HG03558 (cell line): ENCODE data around the gene ZNF581.

Source experiments
- ATAC-seq: cut with Tn5 transposase; IDR thresholded peaks from one replicate; pipeline ENCODE4 v1.9.1; 2021; ENCODE audit warnings: moderate number of reproducible peaks; ENCODE audit not compliant: unreplicated experiment; ENCODE audit errors: extremely low read depth

ZNF581 gene

DNA sequence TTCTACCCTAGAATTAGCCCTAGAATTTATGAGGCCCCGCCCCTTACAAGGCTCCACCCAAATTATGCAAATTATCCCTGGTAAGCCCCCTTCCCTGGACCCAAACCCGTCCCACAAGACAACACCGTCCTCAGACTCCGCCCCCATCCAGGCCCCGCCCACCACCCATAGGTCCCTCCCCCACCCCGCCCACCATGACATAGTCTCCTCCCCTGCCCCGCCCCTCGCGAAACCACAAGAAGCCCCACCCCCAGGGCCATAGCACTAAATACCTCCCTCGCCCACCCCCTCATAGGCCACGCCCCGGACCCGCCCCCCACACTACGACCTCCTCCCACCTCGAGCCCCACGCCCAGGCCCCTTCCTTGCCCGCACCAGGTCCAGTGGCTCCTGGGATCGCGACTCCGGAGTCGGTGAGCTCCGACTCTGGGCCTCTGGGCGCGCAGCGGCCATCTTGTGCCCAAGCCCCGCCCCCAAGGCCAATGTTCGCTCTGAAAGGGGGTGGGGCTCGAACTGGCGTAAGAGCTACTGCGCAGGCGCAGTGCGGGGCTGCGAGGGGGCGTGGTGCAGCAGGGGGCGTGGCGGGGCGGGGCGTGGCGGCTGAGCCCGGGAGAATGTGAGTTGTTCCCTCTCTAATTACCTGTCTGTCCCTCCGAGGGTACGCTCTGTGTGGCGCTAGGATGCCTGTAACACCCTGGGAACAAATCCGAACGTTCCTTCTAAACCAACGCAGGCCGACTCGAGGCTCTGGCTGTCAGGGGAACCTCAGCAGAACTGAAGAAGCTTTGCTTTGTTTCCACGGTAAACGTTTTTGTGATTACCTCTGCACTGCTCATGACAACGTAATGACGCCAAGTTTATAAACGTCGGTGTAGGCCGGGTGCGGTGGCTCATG, 19.1 kb upstream of the ZNF581 start, which contains the start of gene ZNF784:
ZNF784 (minus strand) TSS at position 458 of the 895 bp plus-strand sequence; CDS start at position 453, 5 bp downstream.
- no peak for ATAC-seq

DNA sequence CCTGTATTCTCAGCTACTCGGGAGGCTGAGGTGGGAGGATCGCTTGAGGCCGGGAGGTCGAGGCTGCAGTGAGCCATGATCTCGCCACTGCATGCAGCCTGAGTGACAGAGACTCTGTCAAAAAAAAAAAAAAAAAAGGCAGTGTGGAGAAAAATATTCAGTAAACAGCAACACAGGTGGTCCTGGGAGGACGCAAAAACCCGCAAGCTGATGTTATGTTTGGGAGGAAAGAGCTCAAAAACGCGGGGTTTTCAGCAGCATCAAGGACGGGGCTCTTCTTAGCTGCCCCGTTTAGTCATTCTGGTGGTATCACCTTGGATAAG, 18.5 kb upstream of the ZNF581 start:
- no peak for ATAC-seq

- no peak for ATAC-seq
Observed at GRCh38 chr19:55626350-55626749, 17.1 kb upstream of the ZNF581 start.

DNA sequence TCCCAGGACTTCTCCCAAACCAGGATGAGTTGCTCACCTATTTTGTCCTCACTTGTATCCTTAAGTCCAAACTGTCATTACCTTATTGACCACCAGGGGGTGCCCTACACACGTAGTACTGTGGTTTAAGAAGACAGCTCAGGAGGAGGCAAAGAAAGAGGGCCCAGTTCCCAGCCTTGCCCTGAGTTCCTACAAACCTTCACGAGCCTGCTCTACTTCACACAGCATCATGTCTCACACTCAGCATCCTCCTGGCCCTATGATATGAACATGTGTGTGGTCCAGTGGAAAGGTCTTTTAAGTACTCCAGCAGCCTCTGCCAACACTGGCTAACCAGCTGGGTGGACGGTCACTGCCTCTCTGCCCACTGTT, 11.0 kb upstream of the ZNF581 start:
- ATAC-seq, result no peak

GRCh38 chr19:55633861-55634260, 9.6 kb upstream of the ZNF581 start:
- ATAC-seq, result no peak

DNA sequence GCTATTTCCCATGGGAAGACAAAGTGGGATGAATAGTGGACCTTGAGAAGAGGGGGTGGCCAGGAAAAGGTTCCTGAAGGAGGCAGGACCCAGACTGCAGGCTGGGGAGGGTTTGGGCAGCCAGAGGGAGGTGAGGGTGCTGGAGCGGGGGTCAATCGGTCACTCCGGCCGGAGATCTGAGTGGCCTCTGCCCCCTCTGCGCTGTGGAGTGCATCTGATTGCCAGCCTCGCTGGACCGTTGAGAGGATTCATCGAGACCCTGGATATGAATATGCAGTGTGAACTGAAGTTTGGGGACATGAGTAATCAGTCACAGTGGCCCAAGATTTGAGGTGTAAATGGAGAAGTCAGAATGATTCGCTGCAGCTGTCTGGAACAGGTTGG, 8.1 kb upstream of the ZNF581 start:
- ATAC-seq, result no peak

GRCh38 chr19:55635856-55636440, 7.5 kb upstream of the ZNF581 start:
- no peak for ATAC-seq

DNA sequence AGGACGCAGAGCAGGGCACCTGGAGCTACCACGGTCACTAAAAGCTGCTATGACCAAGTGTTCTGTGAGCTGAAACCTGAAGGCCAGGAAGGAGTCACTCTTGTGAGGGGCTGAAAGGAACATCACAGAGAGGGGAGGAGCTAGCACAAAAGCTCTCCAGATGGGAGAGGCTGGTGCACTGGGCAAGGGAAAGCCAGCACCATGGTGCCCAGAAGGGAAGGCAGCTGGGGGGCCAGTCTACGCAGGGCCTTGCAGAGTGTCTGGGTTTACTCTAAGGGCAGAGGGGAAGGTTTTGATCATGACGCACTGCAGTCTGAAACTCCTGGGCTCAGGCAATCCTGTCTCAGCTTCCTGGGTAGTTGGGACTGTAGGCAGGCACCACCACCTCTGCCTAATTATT, 6.7 kb upstream of the ZNF581 start:
- ATAC-seq, result no peak

DNA sequence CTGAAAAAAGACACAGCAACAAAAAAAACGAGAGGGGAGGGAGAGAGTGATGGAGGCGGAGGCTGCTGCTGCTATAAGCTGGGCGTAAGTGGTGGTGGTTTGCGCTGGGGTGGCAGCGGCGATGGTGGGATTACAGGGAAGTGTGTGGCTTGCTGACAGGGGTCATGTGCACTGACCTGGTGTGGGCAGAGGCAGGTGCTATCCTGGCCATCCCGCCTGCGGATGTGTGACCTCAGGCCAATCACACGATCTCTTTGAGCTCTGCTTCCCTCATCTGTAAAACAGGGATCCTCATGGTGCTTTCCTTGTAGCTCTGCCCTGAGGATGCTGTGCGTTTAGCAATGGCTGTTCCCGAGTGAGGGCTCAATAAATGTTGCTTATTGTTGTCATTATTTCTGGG, 5.9 kb upstream of the ZNF581 start:
- no peak for ATAC-seq

DNA sequence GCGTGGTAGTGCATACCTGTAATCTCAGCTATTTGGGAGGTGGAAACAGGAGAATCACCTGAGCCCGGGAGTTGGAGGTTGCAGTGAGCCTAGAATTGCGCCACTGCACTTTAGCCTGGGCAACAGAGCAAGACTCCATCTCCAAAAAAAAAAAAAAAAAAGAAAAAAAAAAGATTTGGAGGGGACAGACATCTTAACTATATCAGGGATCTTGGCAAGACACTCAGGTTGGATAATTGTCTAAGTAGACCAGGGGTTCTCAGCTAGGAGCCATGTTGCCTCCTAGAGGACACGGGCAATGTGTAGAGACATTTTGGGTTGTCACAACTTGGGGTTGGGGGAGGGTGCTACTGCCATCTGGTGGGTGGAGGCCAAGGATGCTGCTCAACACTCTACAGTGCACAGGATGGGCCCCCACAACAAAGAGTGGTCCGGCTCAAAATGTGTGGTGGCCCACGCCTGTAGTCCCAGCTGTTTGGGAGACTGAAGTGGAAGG, 4.5 kb upstream of the ZNF581 start:
- ATAC-seq, result no peak

- no peak for ATAC-seq
Observed at GRCh38 chr19:55640043-55640576, 3.3 kb upstream of the ZNF581 start.

DNA sequence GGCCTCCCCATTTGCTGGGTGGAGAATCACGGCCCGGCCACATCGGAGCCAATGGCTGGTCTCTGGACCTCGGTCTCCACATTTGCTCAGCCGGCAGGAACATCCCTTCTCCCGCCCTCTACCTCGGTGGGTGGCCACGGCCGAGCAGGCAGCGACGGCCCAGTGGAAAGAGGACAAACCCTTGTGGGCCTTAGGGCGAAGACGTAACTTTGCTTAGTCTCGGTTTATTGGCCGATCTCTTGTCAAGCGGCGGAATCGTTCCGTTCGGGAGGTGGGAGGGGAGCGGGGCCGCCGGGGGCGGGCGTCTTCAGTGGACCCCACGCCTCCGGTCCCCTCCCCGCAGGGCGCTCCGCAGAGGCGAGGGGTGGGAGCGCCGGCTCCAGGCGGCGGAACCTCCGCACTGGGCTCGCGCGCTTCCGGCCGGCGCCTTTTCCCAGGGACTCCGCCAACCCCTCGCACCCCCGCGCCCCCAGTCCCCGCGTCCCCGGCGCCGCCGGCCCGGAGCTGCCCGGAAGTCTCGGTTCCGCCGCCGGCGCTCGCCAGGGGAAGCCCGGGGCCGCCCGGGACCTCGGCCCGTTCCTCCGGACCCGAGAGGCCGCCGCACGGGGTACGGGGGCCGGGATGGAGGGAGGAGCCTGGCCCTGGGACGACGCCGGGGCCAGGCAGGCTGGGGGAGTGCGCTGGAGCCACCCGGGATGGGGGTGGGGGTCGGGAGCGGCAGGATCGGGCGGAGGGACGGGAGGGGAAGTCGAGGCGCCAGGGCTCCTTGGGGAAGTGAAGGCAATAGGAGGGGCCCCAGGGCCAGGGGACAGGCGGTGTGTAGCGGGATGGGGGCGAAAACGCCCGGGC, 2.6 kb upstream of the ZNF581 start, which contains the start of gene ZNF580:
ZNF580 (plus strand) TSS at position 426 of the 849 bp plus-strand sequence. CDS start 1,507 bp downstream, outside the sequence.
- ATAC-seq, result no peak

GRCh38 chr19:55641426-55642152, 1.9 kb upstream of the ZNF581 start:
- ATAC-seq, result no peak

- ATAC-seq, result no peak
Observed at GRCh38 chr19:55642153-55643002, 1.1 kb upstream of the ZNF581 start.

GRCh38 chr19:55643887-55644176, 383 bp downstream of the ZNF581 start:
- no peak for ATAC-seq

DNA sequence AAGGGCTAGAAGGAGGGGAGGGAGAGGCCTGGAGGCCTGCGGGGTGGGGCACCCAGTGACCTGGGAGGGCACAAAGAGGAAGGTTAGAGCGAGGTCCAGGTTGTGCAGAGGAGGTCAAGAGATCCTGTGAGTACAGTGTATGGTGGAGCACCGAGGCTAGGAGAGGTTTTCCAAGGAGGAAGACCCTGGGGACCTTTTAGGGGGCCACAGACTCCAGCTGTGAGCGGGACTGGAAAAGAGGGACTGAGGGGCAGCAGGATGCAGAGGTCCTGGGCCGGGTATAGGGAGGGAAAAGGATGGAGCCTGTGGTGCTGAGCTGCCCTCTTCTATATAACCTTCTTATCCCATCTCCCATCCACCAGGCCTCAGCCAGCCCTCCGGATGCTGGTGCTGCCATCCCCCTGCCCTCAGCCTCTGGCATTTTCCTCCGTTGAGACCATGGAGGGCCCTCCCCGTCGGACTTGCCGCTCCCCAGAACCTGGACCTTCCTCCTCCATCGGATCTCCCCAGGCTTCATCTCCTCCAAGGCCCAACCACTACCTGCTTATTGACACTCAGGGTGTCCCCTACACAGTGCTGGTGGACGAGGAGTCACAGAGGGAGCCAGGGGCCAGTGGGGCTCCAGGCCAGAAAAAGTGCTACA, 863 bp downstream of the ZNF581 start:
- ATAC-seq, result no peak

DNA sequence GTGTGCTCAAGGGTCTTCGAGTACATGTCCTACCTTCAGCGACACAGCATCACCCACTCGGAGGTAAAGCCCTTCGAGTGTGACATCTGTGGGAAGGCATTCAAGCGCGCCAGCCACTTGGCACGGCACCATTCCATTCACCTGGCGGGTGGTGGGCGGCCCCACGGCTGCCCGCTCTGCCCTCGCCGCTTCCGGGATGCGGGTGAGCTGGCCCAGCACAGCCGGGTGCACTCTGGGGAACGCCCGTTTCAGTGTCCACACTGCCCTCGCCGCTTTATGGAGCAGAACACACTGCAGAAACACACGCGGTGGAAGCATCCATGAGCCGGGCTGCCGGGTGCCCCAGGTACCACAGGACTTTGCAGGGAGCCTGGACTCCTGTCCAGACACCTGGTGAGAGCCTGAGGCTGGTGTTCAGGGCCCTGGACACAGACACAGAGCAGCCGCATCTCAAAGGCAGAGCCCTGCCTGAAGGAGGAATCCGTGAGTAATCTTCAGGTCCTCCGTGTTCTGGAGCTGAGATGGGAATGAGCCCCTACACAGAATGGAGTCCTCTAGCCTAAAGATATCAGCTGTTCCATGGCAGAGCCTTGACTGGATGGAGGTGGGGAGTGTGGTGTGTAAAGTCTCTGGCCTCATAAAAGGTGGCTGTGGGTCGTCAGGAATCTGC, 1.5 kb downstream of the ZNF581 start:
- ATAC-seq, result no peak

- ATAC-seq, result no peak
Observed at GRCh38 chr19:55645512-55645881, 2.0 kb downstream of the ZNF581 start.
